KMS-11 (cell line): ENCODE data around the gene COL19A1.

ENCODE experiments used
- H2AFZ ChIP-seq: fragments of 200-600 bp; sonication (generic); 2 replicates; pipeline ENCODE4 v1.6.1; 2016; ENCODE audit warnings: antibody characterized with exemption, mixed run types, low read depth
- H3K27ac ChIP-seq: fragments of 200-600 bp; sonication (generic); 2 replicates; pipeline ENCODE4 v1.6.1; 2016; ENCODE audit warnings: mild to moderate bottlenecking, mixed run types
- H3K27me3 ChIP-seq: fragments of 200-600 bp; sonication (generic); 2 replicates; pipeline ENCODE4 v1.6.1; 2017; ENCODE audit warnings: mild to moderate bottlenecking, low read depth, mixed run types, moderate library complexity; ENCODE audit not compliant: insufficient read depth
- H3K36me3 ChIP-seq: fragments of 200-600 bp; sonication (generic); 2 replicates; pipeline ENCODE4 v1.6.1; 2017; ENCODE audit warnings: mild to moderate bottlenecking, mixed run types; ENCODE audit not compliant: insufficient read depth
- H3K4me1 ChIP-seq: fragments of 200-600 bp; sonication (generic); 2 replicates; pipeline ENCODE4 v1.6.1; 2016; ENCODE audit warnings: mild to moderate bottlenecking, low read depth, mixed run types; ENCODE audit not compliant: poor library complexity, severe bottlenecking
- H3K4me2 ChIP-seq: fragments of 200-600 bp; sonication (generic); 2 replicates; pipeline ENCODE4 v1.7.0; 2016; ENCODE audit warnings: mild to moderate bottlenecking, mixed run types
- H3K4me3 ChIP-seq: fragments of 200-600 bp; sonication (generic); IDR thresholded peaks from 2 replicates; pipeline ENCODE4 v1.6.1; 2017; ENCODE audit warnings: low read depth, low read length, mixed read lengths; ENCODE audit not compliant: insufficient read depth
- H3K79me2 ChIP-seq: fragments of 200-600 bp; sonication (generic); 2 replicates; pipeline ENCODE4 v1.6.1; 2016; ENCODE audit warnings: low read depth, mixed run types; ENCODE audit not compliant: insufficient read depth
- H3K9ac ChIP-seq: fragments of 200-600 bp; sonication (generic); 2 replicates; pipeline ENCODE4 v1.6.1; 2016; ENCODE audit warnings: mild to moderate bottlenecking, mixed run types
- H4K20me1 ChIP-seq: fragments of 200-600 bp; sonication (generic); 2 replicates; pipeline ENCODE4 v1.6.1; 2016; ENCODE audit warnings: mild to moderate bottlenecking, mixed run types; ENCODE audit not compliant: insufficient read depth
- TF ChIP-seq, protein P1 (sequence below): fragments of 200-600 bp; sonication (generic); conservative IDR thresholded peaks from 2 replicates; pipeline ENCODE4 v1.6.1; 2017; ENCODE audit warnings: low read depth, mild to moderate bottlenecking, antibody characterized with exemption, low read length, moderate library complexity, mixed read lengths

COL19A1 gene

GRCh38 chr6:70133246-70133645 lies 266.9 kb downstream of the COL19A1 start:
- H3K4me1 ChIP-seq: peaks cover 61% of the 10 kb centered on the region
- no peaks in the 10 kb centered on the region for H3K36me3 ChIP-seq
- H3K27ac ChIP-seq: no peak overlapping the region; the same call in 1 of the 2 replicates
- TF ChIP-seq, protein P1, sequence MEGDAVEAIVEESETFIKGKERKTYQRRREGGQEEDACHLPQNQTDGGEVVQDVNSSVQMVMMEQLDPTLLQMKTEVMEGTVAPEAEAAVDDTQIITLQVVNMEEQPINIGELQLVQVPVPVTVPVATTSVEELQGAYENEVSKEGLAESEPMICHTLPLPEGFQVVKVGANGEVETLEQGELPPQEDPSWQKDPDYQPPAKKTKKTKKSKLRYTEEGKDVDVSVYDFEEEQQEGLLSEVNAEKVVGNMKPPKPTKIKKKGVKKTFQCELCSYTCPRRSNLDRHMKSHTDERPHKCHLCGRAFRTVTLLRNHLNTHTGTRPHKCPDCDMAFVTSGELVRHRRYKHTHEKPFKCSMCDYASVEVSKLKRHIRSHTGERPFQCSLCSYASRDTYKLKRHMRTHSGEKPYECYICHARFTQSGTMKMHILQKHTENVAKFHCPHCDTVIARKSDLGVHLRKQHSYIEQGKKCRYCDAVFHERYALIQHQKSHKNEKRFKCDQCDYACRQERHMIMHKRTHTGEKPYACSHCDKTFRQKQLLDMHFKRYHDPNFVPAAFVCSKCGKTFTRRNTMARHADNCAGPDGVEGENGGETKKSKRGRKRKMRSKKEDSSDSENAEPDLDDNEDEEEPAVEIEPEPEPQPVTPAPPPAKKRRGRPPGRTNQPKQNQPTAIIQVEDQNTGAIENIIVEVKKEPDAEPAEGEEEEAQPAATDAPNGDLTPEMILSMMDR: no peak
- H4K20me1 ChIP-seq: no peaks in the 10 kb centered on the region
- no peak overlapping the region for H3K4me3 ChIP-seq
- no peak overlapping the region for H3K9ac ChIP-seq
- no peaks in the 10 kb centered on the region for H3K27me3 ChIP-seq
- peak overlapping the region; percentile 75; the same call in 1 of the 2 replicates for H3K4me2 ChIP-seq
- H2AFZ ChIP-seq: 0 out of 2 replicates have a peak overlapping the region, but pooled peaks have one; percentile 16
- no peaks in the 10 kb centered on the region for H3K79me2 ChIP-seq

GRCh38 chr6:70134542-70134941 lies 268.2 kb downstream of the COL19A1 start:
- H3K4me1 ChIP-seq: peaks cover 60% of the 10 kb centered on the region
- H2AFZ ChIP-seq: no peak overlapping the region
- H3K4me3 ChIP-seq: no peak overlapping the region
- no peaks in the 10 kb centered on the region for H4K20me1 ChIP-seq
- H3K36me3 ChIP-seq: no peaks in the 10 kb centered on the region
- no peak overlapping the region for H3K4me2 ChIP-seq
- no peak overlapping the region for H3K27ac ChIP-seq
- no peaks in the 10 kb centered on the region for H3K27me3 ChIP-seq
- TF ChIP-seq, protein P1: no peak
- H3K9ac ChIP-seq: no peak overlapping the region
- H3K79me2 ChIP-seq: no peaks in the 10 kb centered on the region

DNA sequence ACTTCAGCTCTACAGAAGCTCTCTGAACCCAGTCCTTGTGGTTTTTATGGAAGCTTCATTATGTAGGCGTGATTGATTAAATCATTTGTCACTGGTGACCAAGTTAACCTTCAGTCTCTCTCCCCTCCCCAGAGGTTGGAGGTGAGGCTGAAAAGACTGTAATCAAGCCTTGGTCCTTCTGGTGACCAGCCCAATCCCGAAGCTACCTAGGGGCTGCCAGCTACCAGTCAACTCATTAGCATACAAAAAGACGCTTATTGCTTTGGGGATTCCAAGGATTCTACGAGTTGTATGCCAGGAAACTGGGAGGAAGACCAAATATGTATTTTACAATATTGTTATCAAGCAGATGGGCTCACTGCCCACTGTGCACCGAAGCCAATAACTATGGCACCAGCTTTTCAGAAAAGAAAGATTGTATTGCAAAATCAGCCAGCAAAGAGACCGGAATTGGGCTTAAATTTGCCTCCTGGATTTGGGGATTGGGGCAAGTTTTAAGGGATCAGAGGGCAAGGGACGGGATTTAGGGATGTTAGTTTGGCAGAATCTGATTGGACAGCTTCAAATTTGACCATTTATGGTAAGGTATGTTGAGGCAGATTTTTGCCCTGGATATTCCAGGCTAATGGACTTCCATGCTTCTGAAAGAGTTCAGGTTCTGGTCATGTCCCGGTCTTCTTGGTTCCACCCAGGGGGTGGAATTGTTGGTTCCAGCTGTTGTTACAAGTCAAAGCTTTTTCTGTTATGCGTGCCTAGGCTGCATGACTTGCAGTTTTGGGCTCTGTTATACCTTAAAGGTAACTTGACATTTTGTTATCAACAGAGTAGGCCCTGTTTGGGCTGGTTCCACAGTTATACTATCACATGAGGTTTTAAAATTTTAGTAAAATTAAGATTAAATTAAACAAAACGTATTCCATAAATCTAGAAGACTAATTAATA lies 269.1 kb downstream of the COL19A1 start:
- Histone ChIP-seq H3K36me3 (no peaks in the 10 kb centered on the region), H2AFZ (no peak overlapping the region), H3K4me3 (no peak overlapping the region)

DNA sequence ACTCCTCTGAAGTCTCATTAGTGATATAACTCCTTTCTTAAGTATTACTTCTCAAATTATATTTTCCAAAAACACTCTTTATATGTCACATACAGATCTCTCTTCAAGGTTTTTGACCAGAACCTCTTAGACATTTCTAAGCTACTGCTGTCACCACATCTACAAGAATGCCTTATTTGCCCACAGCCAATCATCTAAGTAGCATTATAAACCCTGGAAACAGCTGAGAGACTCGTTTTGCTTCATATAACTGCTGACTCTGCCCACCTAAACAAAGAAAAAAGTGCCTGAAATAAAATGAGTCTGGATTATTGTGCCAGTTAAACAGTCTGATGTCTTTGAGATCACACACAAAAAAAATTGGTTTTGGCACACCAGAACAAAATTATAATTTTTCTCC lies 270.6 kb downstream of the COL19A1 start:
- H3K9ac ChIP-seq: no peak overlapping the region
- H3K27me3 ChIP-seq: no peaks in the 10 kb centered on the region
- H3K4me2 ChIP-seq: peak overlapping the region; percentile 21; the same call in 1 of the 2 replicates
- no peak overlapping the region; the same call in 1 of the 2 replicates for H2AFZ ChIP-seq
- H3K4me3 ChIP-seq: no peak overlapping the region
- no peak overlapping the region for H3K27ac ChIP-seq
- no peaks in the 10 kb centered on the region for H4K20me1 ChIP-seq
- H3K36me3 ChIP-seq: no peaks in the 10 kb centered on the region
- TF ChIP-seq, protein P1: no peak
- peaks cover 35% of the 10 kb centered on the region for H3K4me1 ChIP-seq
- H3K79me2 ChIP-seq: no peaks in the 10 kb centered on the region

More for the DNA sequence above, 269.1 kb downstream of the COL19A1 start:
- no peak overlapping the region for H3K27ac ChIP-seq
- H3K27me3 ChIP-seq: no peaks in the 10 kb centered on the region
- H3K9ac ChIP-seq: no peak overlapping the region
- no peaks in the 10 kb centered on the region for H3K79me2 ChIP-seq
- no peak overlapping the region for H3K4me2 ChIP-seq
- H3K4me1 ChIP-seq: peaks cover 50% of the 10 kb centered on the region
- no peaks in the 10 kb centered on the region for H4K20me1 ChIP-seq
- TF ChIP-seq, protein P1: no peak
